Measurements from ENCODE around the gene PHYH.

The PHYH gene

DNA sequence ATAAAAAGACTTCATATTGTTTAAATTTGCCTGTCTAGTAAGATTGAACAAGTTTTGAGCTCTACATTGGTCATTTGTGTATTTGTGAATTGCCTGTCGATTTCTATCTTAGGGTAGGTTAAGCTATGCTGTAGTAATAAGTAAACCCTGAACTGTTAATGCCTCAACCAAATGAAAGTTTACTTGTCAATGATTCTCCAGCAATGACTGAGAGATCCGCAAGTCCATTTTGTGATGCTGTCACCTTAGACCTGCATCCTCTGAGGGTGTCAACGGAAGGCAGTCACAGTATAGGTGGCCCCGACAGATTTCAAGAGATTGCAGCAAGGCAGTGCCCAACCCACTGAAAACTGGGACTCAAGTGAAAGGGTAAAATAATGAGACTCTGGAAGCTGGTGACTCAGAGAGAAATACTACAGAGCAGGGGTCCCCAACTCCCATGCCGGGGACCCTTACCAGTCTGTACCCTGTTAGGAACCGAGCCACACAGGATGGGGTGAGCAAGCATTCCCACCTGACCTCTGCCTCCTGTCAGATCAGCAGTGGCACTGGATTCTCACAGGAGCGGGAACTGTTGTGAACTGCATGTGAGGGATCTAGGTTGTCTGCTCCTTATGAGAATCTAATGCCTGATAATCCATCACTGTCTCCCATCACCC, 10.8 kb upstream of the PHYH start:
- TF ChIP-seq, protein P1, sequence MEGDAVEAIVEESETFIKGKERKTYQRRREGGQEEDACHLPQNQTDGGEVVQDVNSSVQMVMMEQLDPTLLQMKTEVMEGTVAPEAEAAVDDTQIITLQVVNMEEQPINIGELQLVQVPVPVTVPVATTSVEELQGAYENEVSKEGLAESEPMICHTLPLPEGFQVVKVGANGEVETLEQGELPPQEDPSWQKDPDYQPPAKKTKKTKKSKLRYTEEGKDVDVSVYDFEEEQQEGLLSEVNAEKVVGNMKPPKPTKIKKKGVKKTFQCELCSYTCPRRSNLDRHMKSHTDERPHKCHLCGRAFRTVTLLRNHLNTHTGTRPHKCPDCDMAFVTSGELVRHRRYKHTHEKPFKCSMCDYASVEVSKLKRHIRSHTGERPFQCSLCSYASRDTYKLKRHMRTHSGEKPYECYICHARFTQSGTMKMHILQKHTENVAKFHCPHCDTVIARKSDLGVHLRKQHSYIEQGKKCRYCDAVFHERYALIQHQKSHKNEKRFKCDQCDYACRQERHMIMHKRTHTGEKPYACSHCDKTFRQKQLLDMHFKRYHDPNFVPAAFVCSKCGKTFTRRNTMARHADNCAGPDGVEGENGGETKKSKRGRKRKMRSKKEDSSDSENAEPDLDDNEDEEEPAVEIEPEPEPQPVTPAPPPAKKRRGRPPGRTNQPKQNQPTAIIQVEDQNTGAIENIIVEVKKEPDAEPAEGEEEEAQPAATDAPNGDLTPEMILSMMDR (IDR thresholded peaks at IDR 0.05; ENCODE audit: insufficient read depth, low read depth, low read length, missing control alignments), result no peak
- no peak for DNase-seq (ENCODE audit: low read depth)
- no peak overlapping the region for H3K4me3 ChIP-seq (ENCODE audit: low read length)

DNA sequence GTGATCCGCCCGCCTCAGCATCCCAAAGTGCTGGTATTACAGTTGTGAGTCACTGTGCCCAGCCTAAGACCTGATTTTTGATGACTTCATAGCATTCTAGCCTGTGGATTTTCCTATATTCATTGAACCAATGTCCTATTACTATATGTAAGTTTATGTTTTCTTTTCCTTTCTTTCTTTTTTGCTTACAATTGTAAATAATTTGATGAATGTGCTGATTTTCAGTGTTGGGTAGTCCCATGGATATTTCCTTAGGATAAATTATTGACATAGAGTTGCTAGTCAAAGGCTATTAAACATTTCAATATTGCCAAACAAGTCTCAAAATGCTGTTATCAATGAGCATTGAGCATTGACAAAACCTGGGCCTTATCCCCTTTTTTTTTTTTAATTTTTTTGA, 9.9 kb upstream of the PHYH start:
- TF ChIP-seq, protein P1 (IDR thresholded peaks at IDR 0.05; ENCODE audit: insufficient read depth, low read depth, low read length, missing control alignments), result no peak
- H3K4me3 ChIP-seq (ENCODE audit: low read length), result no peak overlapping the region

DNA sequence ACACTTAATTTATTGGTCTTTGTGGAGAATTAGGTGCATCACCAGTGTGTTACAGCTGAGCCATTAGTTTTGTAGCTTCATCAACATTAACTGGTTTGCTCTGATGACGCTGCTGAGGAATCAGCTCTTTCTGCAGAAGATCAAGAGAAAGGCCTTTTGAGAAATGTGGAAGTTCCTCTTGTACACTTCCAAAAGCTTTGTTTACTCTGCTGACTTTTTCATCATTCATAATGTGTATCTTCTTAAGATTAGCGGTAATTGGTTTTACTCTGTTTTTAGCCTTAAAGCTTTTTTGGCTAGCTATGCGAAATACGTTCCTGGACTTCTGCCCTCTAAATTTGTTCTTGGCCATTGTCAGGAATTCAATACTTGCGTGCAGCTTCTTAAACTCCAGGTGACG, 8.2 kb upstream of the PHYH start:
- TF ChIP-seq, protein P1 (IDR thresholded peaks at IDR 0.05; ENCODE audit: insufficient read depth, low read depth, low read length, missing control alignments), result no peak
- DNase-seq (ENCODE audit: low read depth), result no peak
- no peak overlapping the region for H3K4me3 ChIP-seq (ENCODE audit: low read length)

More for the DNA sequence above, 9.9 kb upstream of the PHYH start:
- DNase-seq (ENCODE audit: low read depth), result no peak

DNA sequence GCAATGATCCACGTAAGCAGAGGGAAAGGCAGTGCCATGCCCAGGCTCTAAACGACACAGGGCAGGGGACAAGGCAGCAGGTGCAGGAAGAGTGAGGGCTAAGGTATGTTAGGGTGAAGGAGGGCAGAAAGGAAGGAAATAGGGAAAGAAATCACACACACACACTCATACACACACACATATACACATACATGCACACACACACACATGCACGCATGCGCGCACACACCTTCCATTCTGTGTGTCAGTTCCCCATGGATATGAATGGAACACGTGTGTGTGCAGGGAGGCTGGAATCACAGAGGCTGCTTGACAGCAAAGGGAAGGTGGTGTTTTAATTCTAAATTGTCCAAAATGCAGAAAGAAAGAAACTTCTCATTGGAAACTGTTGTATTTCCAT, 6.2 kb upstream of the PHYH start:
- DNase-seq (ENCODE audit: low read depth), result no peak
- TF ChIP-seq, protein P1 (IDR thresholded peaks at IDR 0.05; ENCODE audit: insufficient read depth, low read depth, low read length, missing control alignments), result no peak
- H3K4me3 ChIP-seq (ENCODE audit: low read length), result no peak overlapping the region

DNA sequence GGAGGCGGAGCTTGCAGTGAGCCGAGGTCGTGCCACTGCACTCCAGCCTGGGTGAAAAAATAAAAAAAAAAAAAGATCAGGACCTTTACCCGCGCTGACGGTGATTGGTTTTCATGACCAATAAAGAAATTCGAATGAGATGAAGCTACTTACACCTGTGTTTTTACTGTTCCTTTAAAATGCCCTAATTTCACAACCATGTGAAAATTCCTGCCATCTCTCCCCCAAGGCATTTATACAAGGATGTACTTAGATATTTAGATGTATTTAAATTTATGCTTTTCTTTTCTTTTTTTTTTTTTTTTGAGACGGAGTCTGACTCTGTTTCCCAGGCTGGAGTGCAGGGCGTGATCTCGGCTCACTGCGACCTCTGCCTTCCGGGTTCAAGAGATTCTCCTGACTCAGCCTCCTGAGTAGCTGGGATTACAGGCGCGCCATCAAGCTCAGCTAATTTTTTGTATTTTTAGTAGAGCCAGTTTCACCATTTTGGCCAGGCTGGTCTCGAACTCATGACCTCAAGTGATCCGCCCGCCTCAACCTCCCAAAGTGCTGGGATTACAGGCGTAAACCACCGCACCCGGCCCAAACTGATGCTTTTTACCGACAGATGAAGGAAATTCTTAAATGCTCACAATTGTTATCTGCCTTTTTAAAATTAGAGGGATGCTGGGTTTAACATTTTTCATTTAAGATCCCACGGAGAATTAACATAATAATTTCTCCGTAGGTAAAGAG, 3.1 kb upstream of the PHYH start:
- DNase-seq (ENCODE audit: low read depth), result no peak
- TF ChIP-seq, protein P1 (IDR thresholded peaks at IDR 0.05; ENCODE audit: insufficient read depth, low read depth, low read length, missing control alignments), result no peak
- H3K4me3 ChIP-seq (ENCODE audit: low read length), result no peak overlapping the region

DNA sequence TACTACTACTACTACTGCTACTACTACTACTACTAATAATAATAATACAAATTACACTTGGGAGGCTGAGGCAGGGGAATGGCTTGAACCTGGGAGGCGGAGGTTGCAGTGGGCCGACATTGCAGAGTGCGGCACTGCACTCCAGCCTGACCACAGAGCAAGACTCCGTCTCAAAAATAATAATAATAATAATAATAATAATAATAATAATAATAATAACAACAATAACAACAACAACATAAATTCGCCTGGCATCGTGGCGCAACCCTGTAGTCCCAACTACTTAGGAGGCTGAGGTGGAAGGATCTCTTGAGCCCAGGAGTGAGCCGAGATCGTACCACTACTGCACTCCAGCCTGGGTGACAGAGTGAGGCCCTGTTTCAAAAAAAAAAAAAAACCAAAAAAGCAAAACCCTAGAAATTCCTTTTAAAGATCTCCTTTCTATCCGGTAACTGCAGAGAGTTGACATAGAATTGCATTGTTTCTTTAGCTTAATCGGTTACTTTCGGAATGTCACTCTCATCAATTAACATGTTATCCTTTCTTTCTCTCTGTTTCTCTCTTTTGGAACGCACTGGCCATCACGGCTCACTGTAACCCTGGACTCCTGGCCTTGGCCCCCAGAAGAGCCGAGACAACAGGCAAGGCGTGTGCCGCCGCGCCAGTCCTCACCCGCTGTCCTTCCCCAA, 972 bp downstream of the PHYH start:
- TF ChIP-seq, protein P1 (IDR thresholded peaks at IDR 0.05; ENCODE audit: insufficient read depth, low read depth, low read length, missing control alignments), result no peak
- peak overlapping the region; percentile 54 for H3K4me3 ChIP-seq (ENCODE audit: low read length)
- no peak for DNase-seq (ENCODE audit: low read depth)
